B cell (primary cell): ENCODE results near the gene ABCB10. TPM values are rescaled to one million over a fixed set of nuclear protein-coding genes. Genes with fewer than 3 reads are reported as not detected.

Source experiments
- ATAC-seq: fragments of 200-7000 bp; cut with Tn5 transposase; one replicate; pipeline ENCODE4 v1.10.0; 2021; ENCODE audit warnings: low read depth, mild to moderate bottlenecking, moderate number of reproducible peaks, moderate library complexity
- CTCF ChIA-PET: fragments of 350-600 bp; sonication (Branson Sonifier 250); formaldehyde crosslinking; loops from one replicate; lab custom pipeline; 2021; ENCODE audit warnings: antibody characterized with exemption, inconsistent platforms; lab: Charles Lee
- POLR2A ChIA-PET: fragments of 350-600 bp; sonication (Branson Sonifier 250); formaldehyde crosslinking; loops from one replicate; lab custom pipeline; 2021; ENCODE audit warnings: antibody characterized with exemption; lab: Charles Lee
- DNase-seq: peaks from one replicate; pipeline ENCODE4 v3.0.0; 2013
- H2AFZ ChIP-seq: 2 replicates; pipeline ENCODE4 v1.6.1; 2012; ENCODE audit warnings: mild to moderate bottlenecking, low read depth, low read length; ENCODE audit not compliant: insufficient read depth, poor library complexity, severe bottlenecking
- H3K27ac ChIP-seq, 2 donors: 1 replicate in 1 of 2; 2 replicates in 1 of 2; pipeline ENCODE4 v1.5.1; 2012 to 2013; ENCODE audit warnings: low read length in 2 of 2, mild to moderate bottlenecking in 2 of 2, moderate library complexity in 1 of 2
- H3K27me3 ChIP-seq, 4 experiments: fragments of 200-600 bp in 1 of 4; sonication (generic) in 1 of 4; replicated peaks in 1 of 4; 1 replicate in 2 of 4; 2 replicates in 2 of 4; pipeline versions ENCODE4 v1.6.1 to v1.7.0; 2013 to 2016; ENCODE audit warnings: low read length in 3 of 4, mild to moderate bottlenecking in 2 of 4, mixed read lengths in 1 of 4, moderate library complexity in 1 of 4; ENCODE audit not compliant: insufficient read depth in 4 of 4, control insufficient read depth in 3 of 4; ENCODE audit errors: control extremely low read depth in 1 of 4
- H3K36me3 ChIP-seq, 2 experiments: replicated peaks in 1 of 2; 1 replicate in 1 of 2; 2 replicates in 1 of 2; pipeline versions ENCODE4 v1.6.1 to v1.7.1; 2013; ENCODE audit warnings: low read length in 1 of 2; ENCODE audit not compliant: insufficient read depth in 2 of 2, control insufficient read depth in 1 of 2; ENCODE audit errors: control extremely low read depth in 1 of 2, extremely low read depth in 1 of 2
- H3K4me1 ChIP-seq, 2 donors: fragments of 200-600 bp in 1 of 2; sonication (generic) in 1 of 2; 1 replicate in 1 of 2; 2 replicates in 1 of 2; pipeline versions ENCODE4 v1.5.1 to v1.6.1; 2013 to 2017; ENCODE audit warnings: low read length in 2 of 2; ENCODE audit not compliant: control insufficient read depth in 2 of 2, insufficient read depth in 2 of 2
- H3K4me2 ChIP-seq: replicated peaks from 2 replicates; pipeline ENCODE3; 2012; ENCODE audit warnings: mild to moderate bottlenecking, low read depth, low read length; ENCODE audit not compliant: poor library complexity, severe bottlenecking
- H3K4me3 ChIP-seq, 5 experiments: fragments of 200-600 bp in 1 of 5; sonication (generic) in 1 of 5; 1 replicate in 3 of 5; 2 replicates in 2 of 5; pipeline versions ENCODE4 v1.5.1 to v1.7.0; 2011 to 2016; ENCODE audit warnings: low read length in 4 of 5, mild to moderate bottlenecking in 4 of 5, low read depth in 2 of 5, control low read depth in 1 of 5, moderate library complexity in 1 of 5; ENCODE audit not compliant: insufficient read depth in 1 of 5; ENCODE audit errors: control extremely low read depth in 1 of 5, extremely low read depth in 1 of 5
- H3K79me2 ChIP-seq: fragments of 200-600 bp; sonication (generic); one replicate; pipeline ENCODE4 v1.6.0; 2016; ENCODE audit warnings: low read length; ENCODE audit not compliant: control insufficient read depth, insufficient read depth
- H3K9ac ChIP-seq: fragments of 200-600 bp; sonication (generic); 2 replicates; pipeline ENCODE4 v1.6.1; 2017; ENCODE audit warnings: mild to moderate bottlenecking, low read length, moderate library complexity
- H3K9me3 ChIP-seq, 3 donors: one replicate each; pipeline versions ENCODE4 v1.6.1 to v1.7.1; 2013; ENCODE audit warnings: low read length in 2 of 3; ENCODE audit not compliant: control insufficient read depth in 2 of 3, insufficient read depth in 1 of 3; ENCODE audit errors: control extremely low read depth in 1 of 3
- H4K20me1 ChIP-seq: 2 replicates; pipeline ENCODE4 v1.6.0; 2012; ENCODE audit warnings: mild to moderate bottlenecking, low read length; ENCODE audit not compliant: insufficient read depth, control insufficient read depth, poor library complexity, severe bottlenecking
- H3K27ac Mint-ChIP-seq: one replicate; pipeline ENCODE4 v1.8.0; 2021; ENCODE audit warnings: mixed read lengths
- H3K27me3 Mint-ChIP-seq: one replicate; pipeline ENCODE4 v1.8.0; 2021; ENCODE audit warnings: mixed read lengths
- H3K4me1 Mint-ChIP-seq: one replicate; pipeline ENCODE4 v1.8.0; 2021; ENCODE audit warnings: mixed read lengths
- H3K4me3 Mint-ChIP-seq: one replicate; pipeline ENCODE4 v1.8.0; 2021; ENCODE audit warnings: mixed read lengths
- H3K9me3 Mint-ChIP-seq: one replicate; pipeline ENCODE4 v1.8.0; 2022; ENCODE audit warnings: mixed read lengths; ENCODE audit not compliant: insufficient read depth
- EZH2 ChIP-seq: IDR thresholded peaks from 2 replicates; pipeline ENCODE4 v1.6.1; 2012; ENCODE audit warnings: borderline replicate concordance, low read depth, mild to moderate bottlenecking, moderate library complexity, low read length; ENCODE audit not compliant: insufficient read depth, poor library complexity, severe bottlenecking
- WGBS: methylation state at CpG from one replicate; pipeline ENCODE4 v1.1.5; 2013; ENCODE audit warnings: missing lambda C conversion rate; ENCODE audit not compliant: insufficient coverage; 5-methylcytosine and 5-hydroxymethylcytosine counted together
- intact Hi-C: fragments of 100-400 bp; cut with micrococcal nuclease; formaldehyde crosslinking; loops from one replicate; pipeline ENCODE4 v1.10.0; 2022
- polyA plus RNA-seq: library from polyadenylated mRNA; depleted of rRNA; stranded (reverse); fragments of >200 nt; gene quantifications from 2 replicates; pipeline ENCODE4 v1.2.3, GENCODE V29; 2012
- total RNA-seq, 2 donors: library from RNA; stranded (reverse); fragments of 120-200 nt in 1 of 2; gene quantifications; 1 replicate in 1 of 2; 2 replicates in 1 of 2; pipeline versions ENCODE4 v1.2.3 to v1.2.4, GENCODE V29; 2013 to 2022
- TF ChIP-seq, protein P1 (sequence below): fragments of 200-600 bp; IDR thresholded peaks from one replicate; pipeline ENCODE4 v1.8.0; 2022; ENCODE audit warnings: antibody characterized with exemption, mild to moderate bottlenecking

The ABCB10 gene
- total and polyA plus RNA-seq, 2 donors (not counting 1 experiment from before 2014, with no cell fraction given), result 6.5 to 18.6 TPM

GRCh38 chr1:229574679-229575442 is 16.4 kb upstream of the ABCB10 start:
- no peaks in the 10 kb centered on the region for H4K20me1 ChIP-seq
- Mint-ChIP-seq H3K9me3 (no peaks in the 10 kb centered on the region), H3K4me1 (peaks cover 12% of the 10 kb centered on the region), H3K4me3 (no peak overlapping the region), H3K27ac (no peak overlapping the region), H3K27me3 (no peaks in the 10 kb centered on the region)
- POLR2A ChIA-PET, result no interaction called here
- intact Hi-C loops, result no loop called here
- TF ChIP-seq, protein P1, sequence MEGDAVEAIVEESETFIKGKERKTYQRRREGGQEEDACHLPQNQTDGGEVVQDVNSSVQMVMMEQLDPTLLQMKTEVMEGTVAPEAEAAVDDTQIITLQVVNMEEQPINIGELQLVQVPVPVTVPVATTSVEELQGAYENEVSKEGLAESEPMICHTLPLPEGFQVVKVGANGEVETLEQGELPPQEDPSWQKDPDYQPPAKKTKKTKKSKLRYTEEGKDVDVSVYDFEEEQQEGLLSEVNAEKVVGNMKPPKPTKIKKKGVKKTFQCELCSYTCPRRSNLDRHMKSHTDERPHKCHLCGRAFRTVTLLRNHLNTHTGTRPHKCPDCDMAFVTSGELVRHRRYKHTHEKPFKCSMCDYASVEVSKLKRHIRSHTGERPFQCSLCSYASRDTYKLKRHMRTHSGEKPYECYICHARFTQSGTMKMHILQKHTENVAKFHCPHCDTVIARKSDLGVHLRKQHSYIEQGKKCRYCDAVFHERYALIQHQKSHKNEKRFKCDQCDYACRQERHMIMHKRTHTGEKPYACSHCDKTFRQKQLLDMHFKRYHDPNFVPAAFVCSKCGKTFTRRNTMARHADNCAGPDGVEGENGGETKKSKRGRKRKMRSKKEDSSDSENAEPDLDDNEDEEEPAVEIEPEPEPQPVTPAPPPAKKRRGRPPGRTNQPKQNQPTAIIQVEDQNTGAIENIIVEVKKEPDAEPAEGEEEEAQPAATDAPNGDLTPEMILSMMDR, result no peak
- no peak for TF ChIP-seq EZH2
- no peak overlapping the region for H3K27ac ChIP-seq
- H3K4me2 ChIP-seq, result no peak overlapping the region
- H3K9me3 ChIP-seq, result no peaks in the 10 kb centered on the region
- H3K36me3 ChIP-seq, result no peaks in the 10 kb centered on the region
- no peak overlapping the region for H3K9ac ChIP-seq
- WGBS, result 100% methylated on average over 2 of the region's 6 CpGs
- no peaks in the 10 kb centered on the region for H3K27me3 ChIP-seq
- ATAC-seq (no peak), DNase-seq (no peak)
- H3K4me1 ChIP-seq, result peaks cover 10 to 11% of the 10 kb centered on the region in 2 donors
- CTCF ChIA-PET, result no interaction called here
- H3K79me2 ChIP-seq, result no peaks in the 10 kb centered on the region
- H2AFZ ChIP-seq, result no peak overlapping the region
- no peak overlapping the region for H3K4me3 ChIP-seq

DNA sequence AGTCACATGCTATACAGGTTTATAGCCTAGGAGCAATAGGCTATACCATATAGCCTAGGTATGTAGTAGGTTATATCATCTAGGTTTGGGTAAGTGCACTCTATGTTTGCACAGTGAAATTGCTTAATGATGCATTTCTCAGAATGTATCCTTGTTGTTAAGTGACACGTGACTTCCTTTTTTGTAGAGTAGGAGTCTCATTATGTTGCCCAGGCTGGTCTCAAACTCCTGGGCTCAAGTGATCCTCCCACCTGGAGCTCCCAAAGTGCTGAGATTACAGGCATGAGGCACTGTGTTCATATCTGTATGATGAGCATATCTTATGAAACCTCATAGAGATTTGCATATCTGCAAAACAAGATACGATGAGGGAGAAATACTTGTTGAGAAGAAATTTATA is 13.8 kb upstream of the ABCB10 start:
- intact Hi-C loops, result no loop called here
- 50% methylated on average over 1 of the region's 2 CpGs for WGBS
- no peaks in the 10 kb centered on the region for H3K36me3 ChIP-seq
- no peaks in the 10 kb centered on the region for H4K20me1 ChIP-seq
- H3K79me2 ChIP-seq, result no peaks in the 10 kb centered on the region
- no peak overlapping the region for H3K4me2 ChIP-seq
- ATAC-seq (no peak), DNase-seq (no peak)
- H3K9ac ChIP-seq, result no peak overlapping the region
- H3K9me3 ChIP-seq, result no peaks in the 10 kb centered on the region
- ChIA-PET CTCF (no interaction called here), POLR2A (no interaction called here)
- no peak for TF ChIP-seq EZH2
- TF ChIP-seq, protein P1, result no peak
- Mint-ChIP-seq H3K4me3 (no peak overlapping the region), H3K27ac (no peak overlapping the region), H3K9me3 (no peaks in the 10 kb centered on the region), H3K27me3 (no peaks in the 10 kb centered on the region), H3K4me1 (no peaks in the 10 kb centered on the region)
- H3K27me3 ChIP-seq, result no peaks in the 10 kb centered on the region
- no peak overlapping the region for H3K27ac ChIP-seq
- H2AFZ ChIP-seq, result no peak overlapping the region
- H3K4me3 ChIP-seq, result no peak overlapping the region
- H3K4me1 ChIP-seq, result no peaks in the 10 kb centered on the region
